GM21381 (cell line): ENCODE measurements around the gene CTNNA2.

Experiments used
- ATAC-seq: cut with Tn5 transposase; IDR thresholded peaks from one replicate; pipeline ENCODE4 v1.9.1; 2021; ENCODE audit warnings: mild to moderate bottlenecking, moderate library complexity; ENCODE audit not compliant: unreplicated experiment

CTNNA2 gene

GRCh38 chr2:79611448-79612016, 98.7 kb downstream of the CTNNA2 start:
- no peak for ATAC-seq

DNA sequence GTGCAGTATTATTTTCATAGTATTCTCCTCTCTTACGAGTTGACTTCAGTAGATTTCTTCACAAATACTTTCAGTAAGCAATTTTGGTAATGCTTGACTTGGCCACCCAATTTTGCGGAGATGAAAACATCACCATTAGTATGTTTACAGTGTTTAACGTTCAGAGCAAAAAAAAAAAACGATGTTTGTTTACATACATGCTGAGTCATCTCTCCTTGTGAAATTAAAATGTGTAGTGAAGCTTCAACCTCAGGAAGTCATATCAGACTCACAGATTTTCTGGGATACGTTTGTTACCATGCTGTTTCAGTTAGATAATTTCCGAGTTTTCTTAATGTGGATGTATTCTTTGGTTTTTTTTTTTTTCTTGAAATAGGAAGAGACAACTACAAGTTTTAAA, 100.1 kb downstream of the CTNNA2 start:
- no peak for ATAC-seq

DNA sequence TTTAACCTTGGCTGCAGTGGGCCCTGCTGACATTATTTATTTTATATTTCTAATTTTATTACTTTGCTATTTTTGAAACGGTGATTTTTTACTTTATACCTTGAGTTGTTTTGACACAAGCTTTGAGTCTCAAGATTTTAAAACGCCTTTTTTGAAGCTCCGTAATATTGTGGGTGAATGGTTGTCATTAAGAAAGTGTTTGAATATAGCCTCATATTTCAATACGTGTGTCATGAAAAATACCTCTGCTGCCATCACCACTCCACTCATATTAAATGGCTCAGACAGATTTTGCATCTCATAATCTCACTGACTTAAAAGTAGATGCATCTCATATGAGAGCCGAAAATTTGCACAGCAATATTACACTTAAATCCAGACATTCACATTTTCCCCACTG, 106.6 kb downstream of the CTNNA2 start:
- ATAC-seq = no peak

GRCh38 chr2:79619976-79620375, 107.1 kb downstream of the CTNNA2 start:
- no peak for ATAC-seq

- ATAC-seq = no peak
These were observed 107.8 kb downstream of the CTNNA2 start for GRCh38 chr2:79620679-79621078.

DNA sequence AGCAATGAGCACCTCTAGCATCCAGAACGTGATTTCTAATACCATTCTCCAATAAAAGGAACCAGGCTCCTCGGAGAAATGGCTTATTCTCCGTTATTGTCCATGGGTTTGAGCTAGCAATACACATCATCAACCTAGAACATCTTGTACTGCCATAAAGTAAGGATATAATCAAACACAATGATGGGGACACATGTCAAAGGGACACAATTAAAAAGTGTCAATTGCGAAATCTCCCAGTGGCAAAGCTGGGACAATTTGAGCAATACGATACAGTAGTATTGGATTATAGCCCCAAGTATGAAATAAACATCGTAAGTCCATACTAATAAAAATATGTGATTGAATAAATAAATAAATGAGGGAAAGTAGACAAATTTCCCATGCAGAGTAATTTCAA, 108.4 kb downstream of the CTNNA2 start:
- ATAC-seq = no peak

GRCh38 chr2:79621755-79622154, 108.9 kb downstream of the CTNNA2 start:
- ATAC-seq = no peak

- no peak for ATAC-seq
These were observed 109.7 kb downstream of the CTNNA2 start for GRCh38 chr2:79622508-79622907.

- no peak for ATAC-seq
These were observed 114.4 kb downstream of the CTNNA2 start for GRCh38 chr2:79627237-79627636.

DNA sequence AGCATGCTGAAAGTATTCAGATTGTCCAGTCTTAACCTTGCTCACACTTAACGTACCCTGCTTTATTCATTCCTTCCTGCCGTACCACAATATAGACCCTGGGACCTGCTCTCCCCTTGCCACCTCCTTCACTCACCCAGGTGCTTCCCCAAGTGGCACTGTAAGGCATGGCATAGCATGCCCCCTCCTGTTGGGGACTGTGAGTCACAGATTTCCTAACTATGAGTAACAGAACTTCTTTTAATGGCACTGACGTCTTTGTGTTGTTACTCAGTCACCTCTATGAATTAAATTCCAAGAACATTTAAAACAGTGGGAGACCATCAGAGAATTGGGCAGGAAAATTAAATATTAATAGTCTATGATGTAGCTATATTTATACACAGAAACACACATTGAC, 117.2 kb downstream of the CTNNA2 start:
- ATAC-seq = no peak

- ATAC-seq = no peak
These were observed 118.2 kb downstream of the CTNNA2 start for GRCh38 chr2:79630972-79631557.

- no peak for ATAC-seq
These were observed 125.6 kb downstream of the CTNNA2 start for GRCh38 chr2:79638410-79638809.

GRCh38 chr2:79638954-79639353, 126.1 kb downstream of the CTNNA2 start:
- ATAC-seq = no peak

DNA sequence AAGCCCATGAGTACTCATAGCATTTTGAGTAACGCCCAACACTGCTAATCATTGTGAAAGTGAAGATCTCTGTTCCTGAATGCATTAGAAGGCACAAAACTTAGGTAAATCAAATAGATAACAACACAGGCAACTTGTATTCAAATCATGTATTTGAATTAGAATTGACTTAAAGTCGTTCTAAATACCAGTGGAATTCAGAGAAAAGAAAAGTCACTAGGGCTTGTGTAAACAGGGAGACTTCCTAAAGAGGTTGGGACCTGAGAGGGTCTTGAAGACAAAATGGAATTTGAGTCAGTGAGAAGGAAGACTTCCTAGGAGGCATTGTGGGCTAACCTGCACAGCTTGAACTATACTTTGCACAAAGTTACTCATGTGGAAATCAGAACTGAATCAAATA, 127.2 kb downstream of the CTNNA2 start:
- ATAC-seq = no peak

- ATAC-seq = no peak
These were observed 136.7 kb downstream of the CTNNA2 start for GRCh38 chr2:79649531-79649930.

- ATAC-seq = no peak
These were observed 147.7 kb downstream of the CTNNA2 start for GRCh38 chr2:79660557-79660956.

DNA sequence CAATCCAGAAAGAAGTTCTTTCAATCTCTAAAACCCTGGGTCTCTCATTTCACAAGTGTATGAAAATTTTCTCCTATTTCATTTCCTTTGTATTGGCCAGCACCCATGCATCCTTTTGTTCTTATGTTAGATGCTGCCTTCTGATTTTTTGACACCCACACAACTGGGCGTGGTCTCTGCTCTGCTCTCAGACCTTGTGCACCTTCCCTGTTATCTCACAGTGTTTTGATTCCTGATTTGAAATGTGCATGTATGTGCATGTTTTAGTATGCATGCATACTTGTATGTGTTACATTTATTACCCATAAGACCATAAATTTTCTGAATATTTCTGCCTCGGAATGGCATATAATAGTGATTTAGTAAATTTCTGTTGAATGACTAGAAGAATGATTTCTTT, 152.2 kb downstream of the CTNNA2 start:
- ATAC-seq = no peak

DNA sequence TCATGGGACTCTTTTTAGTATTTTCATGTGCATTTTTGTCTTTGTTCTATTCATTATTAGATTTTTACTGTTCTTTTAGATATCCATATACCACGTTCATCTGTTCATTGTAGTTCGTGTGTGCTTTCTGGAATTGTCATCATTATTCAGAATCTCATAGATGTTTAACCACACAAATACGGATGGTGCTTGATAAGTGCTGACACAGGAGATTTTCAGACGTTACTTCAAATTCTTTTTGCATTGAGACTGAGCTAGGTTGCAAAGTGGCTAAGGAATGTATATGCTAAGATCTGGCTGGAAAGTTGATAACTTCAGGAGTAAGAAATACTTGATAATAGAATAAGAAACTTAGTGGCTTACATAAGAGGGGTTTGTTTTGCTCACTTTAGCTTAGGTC, 153.6 kb downstream of the CTNNA2 start:
- no peak for ATAC-seq

DNA sequence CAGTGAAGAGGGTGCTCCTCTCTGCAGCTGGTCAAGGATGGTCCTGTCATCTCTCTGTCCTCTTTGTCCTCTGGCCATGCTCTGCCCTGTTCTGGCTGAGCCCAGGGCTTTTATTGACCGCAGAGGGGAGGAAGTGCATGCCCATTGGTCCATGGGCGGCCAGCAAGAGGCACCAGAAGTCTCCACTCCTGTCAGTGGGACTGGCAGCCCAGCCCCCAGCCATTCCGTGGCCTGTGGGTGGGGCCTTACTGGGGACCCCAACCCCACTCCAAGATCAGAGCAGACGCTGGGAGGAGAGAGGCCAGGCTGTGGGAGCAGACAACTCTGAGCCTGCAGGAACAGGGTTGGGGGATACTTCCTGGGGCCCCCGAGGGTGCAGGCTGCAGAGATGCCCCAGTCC, 156.9 kb downstream of the CTNNA2 start:
- ATAC-seq = no peak

DNA sequence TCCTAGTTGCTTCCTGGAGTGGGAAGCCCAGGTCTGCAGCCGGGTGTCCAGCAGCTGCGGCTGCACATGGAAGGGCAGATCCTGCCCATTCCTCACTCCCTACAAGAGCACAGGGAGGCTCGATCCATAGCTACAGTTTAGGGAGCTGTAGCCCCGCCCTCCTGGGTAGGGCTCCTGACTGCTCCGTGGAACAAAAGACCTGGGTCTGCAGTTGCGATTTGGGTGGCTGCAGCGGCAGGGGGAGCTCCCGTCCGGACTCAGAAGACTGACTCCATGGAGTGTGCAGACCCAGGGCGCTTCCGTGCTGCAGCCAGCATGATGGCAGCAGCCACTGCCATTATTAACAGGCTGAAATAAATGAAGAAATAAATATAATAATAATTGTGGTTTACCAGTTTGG, 157.3 kb downstream of the CTNNA2 start:
- no peak for ATAC-seq

DNA sequence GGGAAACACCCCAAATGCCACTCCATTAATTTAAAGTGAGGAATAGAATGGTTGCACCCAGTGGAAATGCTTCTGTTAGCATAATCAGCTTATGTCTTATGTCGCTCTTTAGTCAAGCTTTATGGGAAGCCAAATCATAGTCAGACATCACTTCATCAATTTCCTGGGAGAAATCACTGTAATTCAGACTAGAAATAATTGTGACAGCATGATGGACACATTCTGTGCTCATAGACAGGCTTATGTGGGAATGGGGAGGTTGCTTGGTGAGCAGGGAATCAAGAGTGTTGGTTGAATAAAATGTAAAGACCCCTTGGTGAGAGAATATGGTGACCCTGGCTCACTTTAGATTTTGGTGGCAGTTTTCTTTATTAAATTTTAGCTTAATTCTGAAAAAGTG, 174.0 kb downstream of the CTNNA2 start:
- ATAC-seq = no peak

GRCh38 chr2:79695248-79695647, 182.4 kb downstream of the CTNNA2 start:
- ATAC-seq = no peak

DNA sequence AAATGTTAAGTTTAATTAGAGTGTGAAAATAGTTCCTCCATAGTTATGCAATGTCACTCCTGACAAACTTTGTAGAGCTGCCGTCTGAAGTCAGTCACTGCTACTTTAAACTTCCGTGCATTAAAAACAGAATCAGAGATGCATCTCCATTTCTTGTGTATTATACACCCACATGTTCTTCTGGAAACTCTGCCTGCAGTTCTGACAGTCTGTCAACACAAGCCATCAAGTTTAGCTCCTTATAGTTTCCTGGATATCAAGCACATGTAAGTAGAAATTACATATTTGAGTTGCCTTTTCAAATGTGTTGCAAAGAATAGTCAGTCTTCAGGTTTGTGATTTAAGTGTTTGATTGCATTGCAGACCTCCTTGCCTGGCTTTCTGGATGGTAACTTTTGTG, 184.3 kb downstream of the CTNNA2 start:
- no peak for ATAC-seq
